Measurements from ENCODE around the gene SPEN. TPM values are rescaled to one million over a fixed set of nuclear protein-coding genes. Genes with fewer than 3 reads are reported as not detected.
A peak's percentile ranks its signal among the peaks of the same experiment; 100 is the strongest.
"Not testable (repeated sequence)": the region's sequence is repeated elsewhere in the genome, so short reads cannot be mapped to it uniquely, and the experiment has no call there.

SPEN gene
- total RNA-seq, 1 donor from 2014 or later, result 123 TPM

GRCh38 chr1:15885269-15885668, 37.8 kb downstream of the SPEN start:
- CTCF ChIA-PET, result interaction anchor here (1.6 kb wide), 1 partner anchor 20 kb away, joined by 3 read pairs; no protein-coding TSS in a partner anchor
- Mint-ChIP-seq H3K27me3 (no peaks in the 10 kb centered on the region), H3K27ac (peak overlapping the region; percentile 87), H3K4me3 (peak overlapping the region; percentile 75), H3K36me3 (ENCODE audit: low read depth) (peaks cover 23% of the 10 kb centered on the region), H3K9me3 (no peaks in the 10 kb centered on the region), H3K4me1 (peaks cover 78% of the 10 kb centered on the region)
- POLR2A ChIA-PET, result interaction anchor here (0.8 to 3.2 kb wide), 6 partner anchors 26 to 90 kb away, joined by 3 to 28 read pairs (median 7); partner anchors contain the start of genes SPEN and ZBTB17
- intact Hi-C loops (cut with micrococcal nuclease), result no loop called here
- no peak for DNase-seq
- ATAC-seq (ENCODE audit: low read depth), result no peak
- no peak for TF ChIP-seq CTCF (IDR thresholded peaks at IDR 0.05)

- Mint-ChIP-seq H3K4me3 (peak overlapping the region; percentile 75), H3K4me1 (peaks cover 78% of the 10 kb centered on the region), H3K36me3 (ENCODE audit: low read depth) (peaks cover 22% of the 10 kb centered on the region), H3K27ac (peak overlapping the region; percentile 87), H3K9me3 (no peaks in the 10 kb centered on the region), H3K27me3 (no peaks in the 10 kb centered on the region)
- DNase-seq (peak; percentile 49), ATAC-seq (ENCODE audit: low read depth) (peak; percentile 23)
- TF ChIP-seq CTCF (IDR thresholded peaks at IDR 0.05), result no peak
- ChIA-PET POLR2A (interaction anchor here (0.5 to 3.2 kb wide), 12 partner anchors 27 to 487 kb away, joined by 3 to 28 read pairs (median 6); partner anchors contain the start of genes SPEN and ZBTB17), CTCF (interaction anchor here (1.5 to 1.6 kb wide), 2 partner anchors 19 to 28 kb away, joined by 3 read pairs; no protein-coding TSS in a partner anchor)
- intact Hi-C loops (cut with micrococcal nuclease), result no loop called here
Measured at GRCh38 chr1:15885701-15886610, 38.4 kb downstream of the SPEN start.

GRCh38 chr1:15886611-15887167, 39.2 kb downstream of the SPEN start:
- Mint-ChIP-seq H3K27ac (peak overlapping the region; percentile 87), H3K4me3 (peak overlapping the region; percentile 75), H3K27me3 (no peaks in the 10 kb centered on the region), H3K9me3 (no peaks in the 10 kb centered on the region), H3K36me3 (ENCODE audit: low read depth) (peaks cover 18% of the 10 kb centered on the region), H3K4me1 (peaks cover 72% of the 10 kb centered on the region)
- intact Hi-C loops (cut with micrococcal nuclease), result no loop called here
- ATAC-seq (ENCODE audit: low read depth) (no peak), DNase-seq (no peak)
- POLR2A ChIA-PET, result interaction anchor here (0.5 to 3.2 kb wide), 11 partner anchors 36 to 486 kb away, joined by 3 to 28 read pairs (median 6); partner anchors contain the start of genes SPEN and ZBTB17
- CTCF ChIA-PET, result interaction anchor here (1.5 to 1.6 kb wide), 2 partner anchors 19 to 27 kb away, joined by 3 read pairs; no protein-coding TSS in a partner anchor
- TF ChIP-seq CTCF (IDR thresholded peaks at IDR 0.05), result no peak

GRCh38 chr1:15892857-15893599, 45.5 kb downstream of the SPEN start:
- H3K4me3 Mint-ChIP-seq; H3K27me3 Mint-ChIP-seq; H3K9me3 Mint-ChIP-seq; intact Hi-C loops (cut with micrococcal nuclease); DNase-seq; CTCF ChIA-PET: not testable (repeated sequence)
- peak; percentile 21 for ATAC-seq (ENCODE audit: low read depth)
- H3K4me1 Mint-ChIP-seq, result peaks cover 39% of the 10 kb centered on the region
- peaks cover 29% of the 10 kb centered on the region for H3K36me3 Mint-ChIP-seq (ENCODE audit: low read depth)
- POLR2A ChIA-PET, result interaction anchor here (0.5 kb wide), 1 partner anchor 56 kb away, joined by 4 read pairs; no protein-coding TSS in a partner anchor
- peak overlapping the region; percentile 43 for H3K27ac Mint-ChIP-seq

DNA sequence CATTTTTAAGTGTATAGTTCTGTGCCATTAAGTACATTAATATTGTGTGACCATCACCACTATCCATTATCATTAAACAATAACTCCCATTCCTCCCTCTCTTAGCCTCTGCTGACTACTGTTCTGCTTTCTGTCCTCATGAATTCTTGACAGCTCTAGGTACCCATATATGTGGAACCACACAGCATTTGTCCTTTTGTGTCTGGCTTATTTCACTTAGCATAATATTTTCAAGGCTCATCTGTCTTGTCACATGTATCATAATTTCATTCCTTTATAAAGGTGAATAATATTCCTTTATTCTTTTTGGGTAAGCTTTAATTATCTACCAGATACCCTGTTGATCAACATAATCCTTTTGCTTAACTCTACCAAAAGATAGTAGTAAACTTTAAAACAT, 47.7 kb downstream of the SPEN start:
- H3K4me3 Mint-ChIP-seq, result no peak overlapping the region
- no peaks in the 10 kb centered on the region for H3K27me3 Mint-ChIP-seq
- no peaks in the 10 kb centered on the region for H3K9me3 Mint-ChIP-seq
- ChIA-PET CTCF (interaction anchor here (0.9 kb wide), 1 partner anchor 80 kb away, joined by 3 read pairs; no protein-coding TSS in a partner anchor), POLR2A (interaction anchor here (0.5 to 1.0 kb wide), 3 partner anchors 50 to 75 kb away, joined by 3 to 7 read pairs (median 4); no protein-coding TSS in a partner anchor)
- no peak for TF ChIP-seq CTCF (IDR thresholded peaks at IDR 0.05)
- H3K36me3 Mint-ChIP-seq (ENCODE audit: low read depth), result peaks cover 34% of the 10 kb centered on the region
- ATAC-seq (ENCODE audit: low read depth) (no peak), DNase-seq (no peak)
- intact Hi-C loops (cut with micrococcal nuclease), result no loop called here
- H3K27ac Mint-ChIP-seq, result peak overlapping the region; percentile 32
- peaks cover 38% of the 10 kb centered on the region for H3K4me1 Mint-ChIP-seq

GRCh38 chr1:15896841-15897610, 49.5 kb downstream of the SPEN start:
- DNase-seq; H3K9me3 Mint-ChIP-seq; intact Hi-C loops (cut with micrococcal nuclease); ATAC-seq (ENCODE audit: low read depth); H3K27me3 Mint-ChIP-seq; H3K4me3 Mint-ChIP-seq: not testable (repeated sequence)
- ChIA-PET CTCF (interaction anchor here (1.0 kb wide), 1 partner anchor 14 kb away, joined by 3 read pairs; no protein-coding TSS in a partner anchor), POLR2A (interaction anchor here (0.8 kb wide), 1 partner anchor 48 kb away, joined by 3 read pairs; no protein-coding TSS in a partner anchor)
- Mint-ChIP-seq H3K4me1 (peaks cover 45% of the 10 kb centered on the region), H3K36me3 (ENCODE audit: low read depth) (peaks cover 32% of the 10 kb centered on the region), H3K27ac (peak overlapping the region; percentile 53)
